Measurements from ENCODE around the gene TMEM117.

DNA sequence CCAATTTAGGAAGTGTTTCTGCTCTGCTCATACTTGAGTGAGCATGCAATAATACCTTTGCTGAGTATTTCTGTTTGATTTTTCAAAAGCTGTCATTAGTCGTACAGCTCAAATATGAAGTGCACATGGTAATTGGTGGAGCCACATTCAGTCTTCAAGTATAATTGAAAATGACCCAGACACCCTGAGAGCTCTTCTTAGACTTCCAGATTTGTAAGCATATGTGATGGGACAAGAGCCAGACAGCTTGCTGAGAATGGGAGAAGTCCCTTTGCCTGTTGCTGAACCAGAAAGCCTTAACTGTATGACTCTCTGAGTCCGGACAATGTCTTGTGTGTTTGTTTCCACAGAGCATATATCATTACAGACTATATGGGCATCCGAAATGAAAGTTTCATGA is 307.3 kb downstream of the TMEM117 start:
- TF ChIP-seq, protein P1, sequence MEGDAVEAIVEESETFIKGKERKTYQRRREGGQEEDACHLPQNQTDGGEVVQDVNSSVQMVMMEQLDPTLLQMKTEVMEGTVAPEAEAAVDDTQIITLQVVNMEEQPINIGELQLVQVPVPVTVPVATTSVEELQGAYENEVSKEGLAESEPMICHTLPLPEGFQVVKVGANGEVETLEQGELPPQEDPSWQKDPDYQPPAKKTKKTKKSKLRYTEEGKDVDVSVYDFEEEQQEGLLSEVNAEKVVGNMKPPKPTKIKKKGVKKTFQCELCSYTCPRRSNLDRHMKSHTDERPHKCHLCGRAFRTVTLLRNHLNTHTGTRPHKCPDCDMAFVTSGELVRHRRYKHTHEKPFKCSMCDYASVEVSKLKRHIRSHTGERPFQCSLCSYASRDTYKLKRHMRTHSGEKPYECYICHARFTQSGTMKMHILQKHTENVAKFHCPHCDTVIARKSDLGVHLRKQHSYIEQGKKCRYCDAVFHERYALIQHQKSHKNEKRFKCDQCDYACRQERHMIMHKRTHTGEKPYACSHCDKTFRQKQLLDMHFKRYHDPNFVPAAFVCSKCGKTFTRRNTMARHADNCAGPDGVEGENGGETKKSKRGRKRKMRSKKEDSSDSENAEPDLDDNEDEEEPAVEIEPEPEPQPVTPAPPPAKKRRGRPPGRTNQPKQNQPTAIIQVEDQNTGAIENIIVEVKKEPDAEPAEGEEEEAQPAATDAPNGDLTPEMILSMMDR (IDR thresholded peaks at IDR 0.05; ENCODE audit: insufficient read depth, low read depth, low read length) = no peak
- TF ChIP-seq EZH2 (IDR thresholded peaks at IDR 0.05; ENCODE audit: insufficient read depth, low read length) = no peak
